EH (cell line): ENCODE data around the gene SELENOI.
A peak's percentile ranks its signal among the peaks of the same experiment; 100 is the strongest.
"Not testable (repeated sequence)": the region's sequence is repeated elsewhere in the genome, so short reads cannot be mapped to it uniquely, and the experiment has no call there.

Experiments
- DNase-seq: peaks from one replicate; pipeline ENCODE4 v3.0.0-alpha.2; 2015; ENCODE audit warnings: low read depth

SELENOI gene

DNA sequence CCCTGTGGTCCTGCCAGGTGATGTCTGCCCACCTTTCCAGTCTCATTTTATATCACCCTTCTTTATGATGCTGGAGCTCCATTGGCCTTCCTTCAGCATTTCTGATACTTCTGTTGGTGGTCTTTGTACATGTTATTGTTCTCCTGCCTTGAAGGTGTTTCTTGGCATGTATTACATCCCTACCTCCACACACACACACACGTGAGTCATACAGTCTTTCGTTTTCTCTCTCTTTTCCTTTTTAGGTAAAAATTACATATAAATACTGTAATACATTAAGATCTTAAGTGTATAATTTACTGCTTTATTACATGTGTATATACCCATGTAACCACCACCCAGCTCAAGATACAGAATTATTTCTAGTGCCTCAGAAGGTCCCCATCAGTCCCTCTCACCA lies 10.8 kb downstream of the SELENOI start:
- no peak for DNase-seq

DNA sequence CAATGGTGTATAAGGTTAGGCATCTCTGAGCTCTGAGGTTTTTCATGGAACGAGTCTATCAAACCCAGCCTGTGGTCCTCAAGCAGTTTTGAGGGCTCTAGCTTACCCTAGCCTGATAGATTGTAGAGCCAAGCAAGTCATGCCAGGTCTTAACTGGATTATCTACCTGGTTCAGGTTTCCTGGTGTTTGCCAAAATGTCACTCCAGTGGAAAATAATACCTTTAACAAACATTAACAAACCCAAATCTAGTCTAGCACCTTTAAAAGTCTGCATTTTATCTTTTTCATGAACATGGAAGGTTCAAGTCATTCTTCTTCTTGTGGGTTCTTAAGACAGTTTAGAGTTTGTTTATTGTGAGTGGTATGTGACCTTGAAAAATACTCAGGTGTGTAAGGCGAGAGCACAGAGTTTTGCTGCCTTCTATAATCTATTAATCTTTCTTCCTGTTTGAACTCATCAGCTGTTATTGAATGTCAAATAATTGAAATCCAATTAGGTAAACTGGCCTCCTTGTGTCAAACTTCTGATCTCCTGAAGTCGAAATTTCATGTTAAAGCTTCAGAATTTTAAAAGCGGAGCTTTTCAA lies 14.0 kb downstream of the SELENOI start:
- no peak for DNase-seq

DNA sequence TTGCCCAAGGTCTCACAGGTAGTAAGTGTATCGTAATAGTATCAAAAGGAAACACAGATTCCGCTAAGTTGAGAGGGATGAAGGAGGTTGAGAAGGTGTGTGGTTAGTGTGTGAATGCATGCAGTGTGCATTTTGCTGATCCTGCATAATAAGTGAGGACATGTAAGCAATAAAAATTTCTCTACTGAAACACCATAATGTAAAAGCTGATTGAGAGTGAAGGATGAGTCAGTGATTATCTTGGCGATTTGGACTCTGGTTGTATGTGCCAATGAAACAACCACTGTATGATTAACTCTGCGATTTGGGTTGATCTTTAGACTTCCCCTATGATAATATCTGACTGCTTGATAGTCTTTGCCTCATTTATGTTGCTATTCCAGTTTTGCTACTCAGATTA lies 17.4 kb downstream of the SELENOI start:
- peak; percentile 62 for DNase-seq

DNA sequence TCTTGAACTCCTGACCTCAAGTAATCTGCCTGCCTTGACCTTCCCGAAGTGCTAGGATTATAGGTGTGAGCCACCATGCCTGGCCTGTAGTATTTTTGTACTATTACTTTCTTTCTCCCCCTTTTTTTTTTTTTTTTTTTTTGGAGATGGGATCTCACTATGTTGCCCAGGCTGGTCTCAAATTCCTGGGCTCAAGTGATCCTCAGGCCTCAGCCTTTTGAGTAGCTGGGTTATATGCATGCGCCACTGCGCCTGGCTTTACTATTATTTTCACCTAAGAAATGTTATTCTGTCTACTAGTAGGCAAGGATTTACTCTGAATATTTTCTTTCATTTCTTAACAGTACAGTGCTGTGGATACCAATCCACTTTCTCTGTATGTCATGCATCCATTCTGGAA lies 18.0 kb downstream of the SELENOI start:
- DNase-seq, result no peak

DNA sequence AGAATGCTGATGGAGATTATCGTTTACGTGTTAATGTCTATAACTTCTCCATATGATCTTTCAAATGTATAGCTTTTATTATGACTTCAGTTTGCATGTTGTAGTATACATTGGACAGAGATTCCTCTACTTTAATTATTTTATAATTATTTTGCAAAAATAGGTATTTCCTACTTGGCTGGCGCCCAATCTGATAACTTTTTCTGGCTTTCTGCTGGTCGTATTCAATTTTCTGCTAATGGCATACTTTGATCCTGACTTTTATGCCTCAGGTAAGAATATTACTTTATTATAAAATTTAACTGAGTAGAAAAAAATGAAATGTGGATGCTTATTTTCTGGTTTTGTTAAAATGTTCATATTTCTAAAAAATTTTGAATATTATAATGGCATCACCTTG lies 18.7 kb downstream of the SELENOI start:
- DNase-seq, result no peak

DNA sequence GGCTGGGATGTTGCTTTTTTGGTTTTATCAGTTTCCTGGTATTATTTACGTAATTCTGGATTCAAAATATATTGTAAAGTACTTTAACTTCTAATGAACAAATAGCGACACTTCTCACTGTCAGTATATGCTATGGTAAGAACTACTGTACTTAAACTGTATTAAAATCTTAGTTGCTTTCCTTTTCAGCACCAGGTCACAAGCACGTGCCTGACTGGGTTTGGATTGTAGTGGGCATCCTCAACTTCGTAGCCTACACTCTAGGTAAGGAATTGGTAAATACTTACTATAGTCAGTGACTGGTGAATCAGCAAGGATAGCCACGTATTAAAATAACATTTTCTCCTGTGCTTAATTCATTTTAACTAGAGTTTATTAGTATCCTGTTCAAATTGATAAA lies 21.0 kb downstream of the SELENOI start:
- DNase-seq, result no peak

DNA sequence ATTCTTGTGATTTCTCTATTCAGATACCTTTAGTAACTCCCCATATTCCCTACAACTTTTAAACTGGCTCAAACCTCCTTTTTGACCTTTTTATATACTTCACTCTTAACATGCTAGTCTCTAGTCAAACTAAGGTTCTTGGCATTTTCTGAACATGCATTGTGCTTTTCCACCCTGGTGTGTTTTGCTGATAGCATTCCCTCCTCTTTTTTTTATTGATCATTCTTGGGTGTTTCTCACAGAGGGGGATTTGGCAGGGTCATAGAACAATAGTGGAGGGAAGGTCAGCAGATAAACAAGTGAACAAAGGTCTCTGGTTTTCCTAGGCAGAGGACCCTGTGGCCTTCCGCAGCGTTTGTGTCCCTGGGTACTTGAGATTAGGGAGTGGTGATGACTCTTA lies 23.7 kb downstream of the SELENOI start:
- not testable (repeated sequence) for DNase-seq

DNA sequence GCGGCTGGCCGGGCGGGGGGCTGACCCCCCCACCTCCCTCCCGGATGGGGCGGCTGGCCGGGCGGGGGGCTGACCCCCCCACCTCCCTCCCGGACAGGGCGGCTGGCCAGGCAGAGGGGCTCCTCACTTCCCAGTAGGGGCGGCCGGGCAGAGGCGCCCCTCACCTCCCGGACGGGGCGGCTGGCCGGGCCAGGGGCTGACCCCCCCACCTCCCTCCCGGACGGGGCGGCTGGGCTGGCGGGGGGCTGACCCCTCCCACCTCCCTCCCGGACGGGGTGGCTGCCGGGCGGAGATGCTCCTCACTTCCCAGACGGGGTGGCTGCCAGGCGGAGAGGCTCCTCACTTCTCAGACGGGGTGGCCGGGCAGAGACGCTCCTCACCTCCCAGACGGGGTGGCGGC lies 25.0 kb downstream of the SELENOI start:
- DNase-seq, result not testable (repeated sequence)

DNA sequence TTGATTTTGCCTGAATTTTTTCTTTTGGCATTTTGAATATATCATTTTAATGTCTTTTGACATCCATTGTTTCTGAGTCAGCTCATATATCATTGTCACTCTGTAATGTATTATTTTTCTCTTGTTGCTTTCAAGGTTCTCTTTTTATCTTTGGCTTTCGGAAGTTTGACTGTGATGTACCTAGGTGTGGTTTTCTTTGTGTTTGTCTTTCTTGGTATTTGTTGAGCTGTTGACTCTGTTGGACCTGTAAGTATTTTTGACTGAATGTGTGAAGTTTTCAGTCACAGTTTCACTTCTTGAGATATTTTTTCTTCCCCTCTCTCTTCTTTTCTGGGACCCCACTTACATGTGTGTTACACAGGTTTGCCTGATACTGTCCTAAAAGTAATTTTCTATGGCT lies 30.9 kb downstream of the SELENOI start:
- no peak for DNase-seq

DNA sequence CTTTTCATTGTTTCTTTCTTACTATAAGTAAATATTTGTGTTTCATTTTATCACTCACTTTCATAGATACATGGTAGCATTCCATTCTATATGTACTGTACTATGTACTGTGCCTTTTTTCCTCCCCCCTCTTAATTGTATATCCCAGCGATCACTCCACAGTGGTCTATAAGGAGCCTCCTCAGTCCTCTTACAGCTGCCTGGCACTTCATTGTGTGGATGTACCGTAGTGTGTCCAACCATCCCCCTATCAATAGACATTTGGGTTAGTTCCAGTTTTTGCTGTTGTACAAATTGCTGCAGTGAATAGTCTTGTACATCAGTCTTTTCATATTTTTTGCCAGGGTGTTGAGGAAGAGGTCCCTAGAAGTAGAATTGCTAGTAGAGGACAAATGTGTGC lies 34.3 kb downstream of the SELENOI start:
- DNase-seq, result no peak

DNA sequence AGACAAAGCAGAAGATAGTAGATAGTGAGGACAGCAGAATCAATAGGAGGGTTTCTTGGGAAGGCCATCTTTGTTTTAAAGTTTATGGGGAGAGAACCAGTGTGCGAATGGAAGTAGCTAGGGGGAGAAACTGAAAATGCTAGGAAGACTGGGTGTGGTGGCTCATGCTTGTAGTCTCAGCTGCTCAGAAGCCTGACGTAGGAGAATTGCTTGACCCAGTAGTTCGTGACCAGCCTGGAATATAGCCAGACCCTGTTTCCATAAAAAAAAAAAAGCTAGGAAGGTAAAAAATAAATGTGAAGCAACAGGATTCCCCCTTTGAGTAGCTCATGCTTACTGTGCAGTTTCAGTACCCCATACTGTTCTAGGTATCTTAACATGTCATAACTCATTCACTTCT lies 36.6 kb downstream of the SELENOI start:
- DNase-seq, result no peak

DNA sequence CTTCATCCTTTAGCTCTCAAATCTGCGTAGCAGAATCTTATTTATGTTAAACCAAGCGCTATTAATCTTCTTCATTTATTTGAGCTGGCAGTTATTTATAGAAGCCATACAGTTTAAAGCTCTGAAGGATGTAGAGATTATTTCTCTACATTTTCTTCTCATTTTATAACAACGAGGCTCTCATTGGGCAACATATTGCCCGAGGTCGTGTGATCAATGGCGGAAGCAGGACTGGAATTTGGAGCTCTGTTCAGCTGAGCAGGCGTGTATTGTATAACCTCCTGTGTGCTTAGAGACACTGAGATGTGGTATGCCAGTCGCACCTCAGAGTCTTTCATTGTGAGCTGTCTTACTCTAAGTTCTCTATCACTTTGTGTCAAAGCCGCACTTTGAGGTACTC lies 38.2 kb downstream of the SELENOI start:
- peak; percentile 35 for DNase-seq

DNA sequence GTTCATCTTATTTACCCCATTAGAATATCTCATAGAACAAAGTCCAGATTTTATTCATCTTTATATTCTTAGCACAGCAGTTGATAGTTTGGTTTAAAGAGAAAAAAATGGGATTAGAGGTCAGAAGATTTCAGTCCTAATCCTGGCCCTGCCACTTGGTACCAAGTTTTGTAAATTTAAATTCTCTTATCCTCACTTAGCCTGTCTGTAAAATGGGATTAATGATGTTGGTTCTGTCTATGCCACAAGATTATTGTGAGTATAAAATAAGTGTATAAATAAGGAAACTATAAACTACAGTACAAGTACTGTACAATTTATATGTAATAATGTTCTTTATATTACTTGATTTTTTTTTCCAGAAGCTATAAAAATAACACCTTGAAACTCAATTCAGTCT lies 38.7 kb downstream of the SELENOI start:
- DNase-seq, result no peak

DNA sequence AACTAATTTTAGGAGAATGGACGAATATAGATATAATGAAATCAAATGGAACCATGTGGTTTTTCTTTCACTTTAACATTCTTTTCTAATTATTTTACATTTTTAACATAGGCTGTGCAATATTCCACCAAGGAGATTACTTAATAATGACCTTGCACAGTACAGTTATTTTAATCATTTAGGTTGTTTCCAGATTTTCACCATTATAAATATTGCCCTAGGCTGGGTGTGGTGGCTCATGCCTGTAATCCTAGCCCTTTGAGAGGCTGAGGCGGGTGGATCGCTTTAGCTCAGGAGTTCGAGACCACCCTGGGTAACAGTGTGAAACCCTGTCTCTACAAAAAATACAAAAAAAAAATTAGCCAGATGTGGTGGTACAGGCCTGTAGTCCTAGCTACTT lies 41.2 kb downstream of the SELENOI start:
- DNase-seq, result no peak

DNA sequence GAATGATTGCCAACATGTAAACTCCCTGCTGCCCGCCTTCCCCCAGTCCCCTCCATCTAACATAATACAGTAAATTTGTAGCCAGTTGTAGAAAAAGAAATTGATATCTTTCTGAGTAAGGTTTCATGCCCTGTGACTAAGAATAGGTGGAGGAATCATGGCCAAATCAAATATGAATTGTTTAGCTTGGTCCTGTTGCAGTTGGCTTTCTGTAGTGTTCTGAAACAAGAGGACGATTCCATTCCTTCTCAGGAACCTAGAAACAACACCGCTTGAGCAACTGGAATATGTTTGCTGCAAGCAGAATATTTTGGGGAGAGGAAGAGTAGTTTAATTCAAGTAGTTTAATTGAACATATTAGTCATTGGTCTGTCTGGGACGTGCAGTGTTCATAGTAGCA lies 48.8 kb downstream of the SELENOI start:
- DNase-seq, result no peak

DNA sequence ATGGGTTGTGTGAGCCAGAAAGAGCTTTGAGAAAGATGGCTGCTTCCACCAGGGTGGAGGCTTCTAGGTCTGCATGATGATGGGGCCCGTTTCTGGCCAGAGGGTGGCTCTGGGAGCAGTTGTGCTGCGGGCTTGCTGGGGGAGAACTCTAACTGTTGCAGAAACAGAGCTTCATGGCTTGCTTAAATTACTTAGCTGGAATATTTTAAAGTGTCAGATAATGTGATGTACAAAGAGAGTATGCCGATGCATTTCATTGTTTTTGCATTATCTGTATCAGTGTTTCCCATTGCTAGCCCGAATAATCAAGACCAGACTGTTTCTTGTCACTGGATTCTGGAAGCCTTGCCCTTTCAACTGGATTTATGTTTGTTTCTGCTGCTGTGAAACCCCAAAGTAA lies 49.5 kb downstream of the SELENOI start:
- no peak for DNase-seq

DNA sequence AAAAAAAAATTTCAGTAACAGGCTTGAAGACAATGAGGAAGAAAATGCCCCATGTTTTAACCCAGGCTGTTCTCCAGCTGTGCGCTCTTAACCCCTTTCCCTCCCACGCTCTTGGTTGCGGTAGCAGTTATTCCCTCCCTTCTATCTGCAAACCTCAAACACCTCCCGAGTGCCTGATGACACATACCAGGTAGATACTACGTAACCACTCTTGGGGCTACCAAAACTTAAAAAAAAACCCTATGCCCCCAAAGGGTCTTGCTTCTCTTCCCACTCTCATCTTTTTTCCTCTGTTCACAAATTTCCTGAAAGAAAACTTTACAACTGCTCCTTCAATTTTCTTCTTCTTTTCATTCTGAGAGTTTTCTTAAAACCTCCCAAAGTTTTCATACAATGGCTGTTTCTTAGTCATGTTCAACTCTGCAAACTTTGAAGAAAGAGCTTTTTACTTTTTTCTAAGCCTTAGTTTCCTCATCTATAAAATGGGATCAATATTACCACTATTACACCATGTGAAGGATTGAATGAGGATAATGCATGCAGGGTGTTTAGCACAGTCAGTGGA lies 50.9 kb downstream of the SELENOI start:
- no peak for DNase-seq

DNA sequence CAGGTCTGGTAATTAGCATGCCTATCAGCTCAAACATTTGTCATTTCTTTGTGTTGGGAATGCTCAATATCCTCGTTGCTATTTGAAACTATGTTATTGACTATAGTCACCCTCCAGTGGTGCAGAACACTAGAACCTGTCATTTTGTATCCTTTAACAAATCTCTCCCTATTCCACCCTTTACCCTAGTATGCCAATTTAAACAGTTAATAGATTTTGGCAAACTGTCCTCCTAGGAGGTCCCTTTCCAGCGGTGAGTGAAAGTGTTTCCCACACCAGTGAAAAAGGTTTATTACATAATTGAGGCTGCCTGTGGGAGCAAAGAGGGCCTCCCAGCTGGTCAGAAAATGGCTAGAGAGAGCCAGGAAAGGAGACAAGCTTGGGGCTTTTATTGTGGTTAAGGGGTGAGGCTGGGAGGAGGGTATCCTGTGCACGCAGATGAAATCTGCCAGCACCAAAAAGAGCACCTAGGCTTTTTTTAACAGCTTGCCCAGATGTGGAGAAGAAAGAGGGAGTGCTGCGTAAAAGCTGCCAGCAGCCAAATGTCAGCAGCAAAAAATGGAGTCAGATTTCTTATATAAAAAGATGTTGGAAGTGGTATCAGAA lies 53.9 kb downstream of the SELENOI start:
- DNase-seq, result no peak

DNA sequence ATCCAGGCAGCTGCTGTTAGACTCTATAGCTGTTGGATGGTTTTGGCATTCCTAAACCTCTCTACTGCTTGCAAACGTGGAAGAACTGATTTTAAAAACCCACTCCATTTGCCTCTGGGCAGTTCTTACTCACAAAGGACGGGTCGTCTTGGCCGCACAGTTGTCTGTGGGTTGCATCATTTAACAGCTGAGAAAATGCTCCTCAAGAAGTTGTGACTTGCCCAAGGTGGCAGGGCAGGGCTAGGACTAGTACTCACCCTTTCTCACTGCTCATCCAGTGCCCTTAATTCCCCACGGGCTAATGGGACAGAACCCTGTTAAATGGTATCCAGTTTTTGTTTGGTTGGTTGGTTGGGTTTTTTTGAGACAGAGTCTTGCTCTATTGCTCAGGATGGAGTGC lies 54.8 kb downstream of the SELENOI start:
- DNase-seq, result no peak

DNA sequence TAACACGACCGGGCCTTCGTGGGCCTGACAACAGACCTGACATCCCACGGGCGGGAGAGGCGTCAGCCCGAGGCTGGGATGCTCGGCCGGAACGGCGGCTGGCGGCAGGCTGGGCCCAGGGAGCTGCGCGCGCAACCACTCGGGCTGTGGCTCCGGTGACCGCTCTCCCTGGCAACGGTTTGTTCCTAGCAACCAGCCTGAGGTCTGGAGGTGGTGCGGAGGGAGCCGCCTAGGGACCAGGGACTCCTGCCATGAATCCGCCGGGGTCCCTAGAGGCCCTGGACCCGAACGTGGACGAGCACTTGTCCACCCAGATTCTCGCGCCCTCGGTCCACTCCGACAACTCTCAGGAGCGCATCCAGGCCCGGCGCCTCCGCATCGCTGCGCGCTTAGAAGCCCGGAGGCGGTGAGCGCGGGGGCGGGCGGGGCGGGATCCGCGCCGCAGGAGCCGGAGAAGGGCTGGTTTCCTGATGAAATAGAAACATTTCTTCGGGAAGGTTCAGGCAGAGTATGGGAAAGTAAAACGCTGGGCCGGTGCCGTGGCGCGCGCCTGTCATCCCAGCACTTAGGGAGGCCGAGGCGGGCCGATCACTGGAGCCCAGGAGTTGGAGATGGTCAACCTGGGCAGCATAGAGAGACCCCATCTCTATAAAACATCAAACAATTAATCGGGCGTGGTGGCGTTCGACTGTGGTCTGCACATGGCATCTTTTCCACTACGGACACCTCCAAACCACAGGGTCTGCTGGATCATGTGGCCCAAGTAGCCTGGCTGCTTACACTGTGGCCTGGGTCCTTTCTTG lies 56.0 kb downstream of the SELENOI start, which contains the start of gene DRC1:
Gene DRC1 (plus strand): TSS at position 182 of the 803 bp plus-strand sequence. CDS start 70 bp downstream, at position 252.
- peak; percentile 85 for DNase-seq

DNA sequence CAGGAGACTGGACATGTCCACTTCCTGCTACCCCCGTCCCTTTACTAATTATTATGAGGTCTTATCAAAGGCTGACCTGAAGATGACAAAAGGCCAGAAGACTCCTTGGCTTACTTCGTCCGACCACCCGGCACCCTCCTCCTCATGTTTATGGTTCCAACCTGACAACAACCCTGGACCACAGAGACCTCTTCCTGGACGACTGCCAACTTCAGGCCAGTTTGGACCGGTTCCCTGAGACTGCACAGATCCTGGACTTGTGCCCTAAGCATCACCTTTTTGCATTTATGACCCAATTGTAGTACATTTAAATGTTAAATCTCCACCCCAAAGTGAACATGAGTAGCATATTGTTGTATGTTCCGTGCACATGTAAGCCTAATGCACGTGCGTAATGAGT lies 61.6 kb downstream of the SELENOI start:
- no peak for DNase-seq

DNA sequence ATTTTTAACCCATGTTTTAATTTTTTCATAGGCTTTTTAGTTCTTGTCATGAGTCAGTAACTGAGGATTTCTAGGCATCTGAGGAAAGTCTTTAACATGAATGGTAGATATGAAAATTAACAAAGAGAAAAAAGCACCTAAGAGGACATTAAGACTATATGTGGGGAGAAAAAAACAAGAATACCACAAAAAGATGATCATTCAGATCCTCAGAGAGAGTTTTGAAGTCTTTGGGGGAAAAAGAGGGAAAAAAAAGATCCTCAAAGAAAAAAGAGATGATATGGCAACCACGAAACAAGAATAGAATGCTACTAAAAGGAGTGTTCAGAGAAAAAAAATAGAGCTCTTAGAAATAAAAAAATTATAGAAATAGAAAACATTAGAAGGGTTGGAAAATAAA lies 63.8 kb downstream of the SELENOI start:
- no peak for DNase-seq

DNA sequence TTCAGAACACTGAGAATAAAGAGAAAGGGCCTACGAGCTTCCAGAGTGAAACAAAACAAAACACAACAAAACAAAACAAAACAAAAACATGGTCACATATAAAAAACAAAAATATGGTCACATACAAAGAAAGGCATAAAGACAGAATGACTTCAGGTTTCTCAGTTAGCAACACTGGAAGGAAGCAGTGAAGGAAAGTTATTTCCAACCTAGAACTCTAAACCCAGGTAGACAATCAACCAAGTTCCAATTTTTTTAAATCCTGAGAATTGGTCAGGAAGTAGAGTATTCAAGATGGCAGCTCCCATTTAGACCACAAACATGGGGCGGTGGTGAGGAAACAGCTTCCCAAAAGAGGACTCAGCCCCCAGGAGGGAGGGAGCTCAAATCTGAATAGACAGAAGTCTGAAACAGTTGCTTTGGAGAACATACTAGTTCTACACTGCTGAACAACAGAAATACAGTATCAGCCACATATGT lies 64.9 kb downstream of the SELENOI start:
- no peak for DNase-seq
